Inflammatory macrophage treated with lipopolysaccharide for 1 hour (primary cell): Measurements from ENCODE around the gene LMTK2.

Experiments used
- DNase-seq, 2 donors: peaks; one replicate each; pipeline ENCODE4 v3.0.0-alpha.2; 2020 to 2022

The LMTK2 gene

DNA sequence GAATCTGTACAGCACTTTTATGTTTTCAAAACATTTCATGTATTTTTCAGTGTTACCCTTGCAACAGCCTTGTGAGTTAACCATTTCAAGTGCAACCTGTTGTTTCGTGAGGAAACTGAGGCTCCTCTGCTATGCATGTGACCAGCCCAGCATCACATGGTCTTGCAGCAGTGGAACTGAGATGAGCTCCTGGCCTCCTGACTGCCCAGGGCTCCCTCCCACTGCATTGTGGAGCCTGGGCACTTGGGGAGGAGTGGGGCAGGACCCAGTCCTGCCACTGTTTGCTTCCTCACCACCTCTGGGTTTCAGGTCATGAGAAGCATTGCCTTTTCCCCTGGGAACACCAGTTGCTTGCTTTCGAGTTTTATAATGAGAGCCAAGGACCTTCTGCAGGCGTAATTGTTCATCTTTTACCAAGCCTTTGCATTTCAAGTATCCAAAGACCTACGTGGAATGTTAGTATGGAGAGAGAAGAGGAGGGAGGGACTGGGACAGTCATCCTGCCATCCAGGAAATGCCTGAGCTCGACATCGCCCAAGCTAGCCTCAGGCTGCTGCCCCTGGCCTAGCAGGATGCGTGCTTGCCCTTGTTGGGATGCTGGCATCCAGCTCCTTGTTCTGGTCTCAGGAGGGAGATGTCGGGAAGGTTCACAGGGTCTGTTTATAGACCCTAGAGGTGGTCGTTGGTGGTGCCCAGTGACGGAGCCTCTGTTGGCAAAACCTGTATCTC lies 72.3 kb downstream of the LMTK2 start:
- no peak for DNase-seq

- no peak for DNase-seq
These were observed 74.1 kb downstream of the LMTK2 start for GRCh38 chr7:98180751-98181150.

- DNase-seq, result no peak
These were observed 78.4 kb downstream of the LMTK2 start for GRCh38 chr7:98185101-98185500.

DNA sequence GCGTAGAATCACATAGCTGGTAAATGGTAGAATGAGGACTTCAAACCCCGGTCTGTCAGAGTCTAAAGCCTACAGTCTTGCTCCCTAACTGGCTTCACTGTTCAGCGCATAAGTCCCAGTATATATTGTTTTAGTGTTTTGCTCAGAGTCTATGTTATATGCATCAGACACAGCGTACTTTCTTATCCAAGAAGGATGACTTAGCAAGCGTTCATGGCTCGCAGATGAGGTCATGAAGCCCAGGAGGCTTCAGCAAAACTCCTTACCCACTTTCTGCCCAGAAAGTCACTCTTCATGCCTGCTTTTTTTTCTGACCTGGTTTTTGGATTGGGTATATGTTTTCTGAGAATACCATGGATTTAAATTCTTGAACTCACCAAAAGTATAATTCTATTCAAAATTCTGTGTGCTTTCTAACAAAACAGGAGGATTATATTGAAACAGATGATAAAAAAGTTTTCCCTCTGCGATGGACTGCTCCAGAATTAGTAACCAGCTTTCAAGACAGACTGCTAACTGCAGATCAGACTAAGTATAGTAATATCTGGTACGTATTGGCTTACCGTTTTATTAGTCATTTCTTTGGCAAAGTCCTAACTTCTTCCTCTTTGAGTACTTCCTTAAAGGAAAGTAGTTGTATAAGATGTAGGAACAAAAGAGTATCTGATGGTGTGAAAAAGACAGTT lies 79.9 kb downstream of the LMTK2 start:
- peak; percentile 59 to 65 for DNase-seq

- no peak for DNase-seq
These were observed 80.5 kb downstream of the LMTK2 start for GRCh38 chr7:98187138-98187502.

DNA sequence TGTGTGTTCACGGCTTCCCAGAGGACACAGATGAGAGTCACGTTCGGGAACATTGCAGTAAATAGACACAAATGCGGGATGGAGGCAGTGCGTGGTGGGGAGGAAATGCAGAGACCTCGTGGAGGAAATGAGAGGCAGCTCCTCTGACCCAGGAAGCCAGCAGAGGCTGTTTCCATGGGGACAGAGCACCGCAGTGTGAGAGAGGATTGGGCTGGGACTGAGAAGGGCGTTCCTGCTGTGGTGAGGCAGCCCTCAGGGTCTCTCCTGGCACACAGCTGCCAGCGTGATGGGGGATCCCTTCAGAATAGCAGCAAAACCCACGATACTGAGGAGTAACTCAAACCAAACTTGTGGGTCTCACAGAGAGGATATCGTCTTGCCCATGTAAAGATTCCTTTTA lies 82.9 kb downstream of the LMTK2 start:
- no peak for DNase-seq

DNA sequence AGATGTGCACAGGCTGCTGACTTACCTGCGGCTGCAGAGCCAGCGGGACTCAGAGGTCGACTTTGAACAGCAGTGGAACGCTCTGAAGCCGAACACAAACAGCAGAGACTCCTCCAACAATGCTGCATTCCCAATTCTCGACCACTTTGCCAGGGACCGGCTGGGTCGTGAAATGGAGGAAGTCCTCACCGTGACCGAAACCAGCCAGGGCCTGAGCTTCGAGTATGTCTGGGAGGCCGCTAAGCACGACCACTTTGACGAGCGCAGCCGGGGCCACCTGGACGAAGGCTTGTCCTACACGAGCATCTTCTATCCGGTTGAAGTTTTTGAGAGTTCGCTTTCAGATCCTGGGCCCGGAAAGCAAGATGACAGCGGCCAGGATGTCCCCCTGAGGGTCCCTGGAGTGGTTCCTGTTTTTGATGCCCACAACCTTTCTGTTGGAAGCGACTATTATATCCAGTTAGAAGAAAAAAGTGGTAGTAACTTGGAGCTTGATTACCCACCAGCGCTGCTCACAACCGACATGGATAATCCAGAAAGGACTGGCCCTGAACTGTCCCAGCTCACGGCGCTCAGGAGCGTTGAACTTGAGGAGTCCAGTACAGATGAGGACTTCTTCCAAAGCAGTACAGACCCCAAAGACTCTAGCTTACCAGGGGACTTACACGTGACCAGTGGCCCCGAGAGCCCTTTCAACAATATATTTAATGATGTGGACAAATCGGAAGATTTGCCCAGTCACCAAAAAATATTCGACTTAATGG lies 85.2 kb downstream of the LMTK2 start:
- DNase-seq, result no peak

DNA sequence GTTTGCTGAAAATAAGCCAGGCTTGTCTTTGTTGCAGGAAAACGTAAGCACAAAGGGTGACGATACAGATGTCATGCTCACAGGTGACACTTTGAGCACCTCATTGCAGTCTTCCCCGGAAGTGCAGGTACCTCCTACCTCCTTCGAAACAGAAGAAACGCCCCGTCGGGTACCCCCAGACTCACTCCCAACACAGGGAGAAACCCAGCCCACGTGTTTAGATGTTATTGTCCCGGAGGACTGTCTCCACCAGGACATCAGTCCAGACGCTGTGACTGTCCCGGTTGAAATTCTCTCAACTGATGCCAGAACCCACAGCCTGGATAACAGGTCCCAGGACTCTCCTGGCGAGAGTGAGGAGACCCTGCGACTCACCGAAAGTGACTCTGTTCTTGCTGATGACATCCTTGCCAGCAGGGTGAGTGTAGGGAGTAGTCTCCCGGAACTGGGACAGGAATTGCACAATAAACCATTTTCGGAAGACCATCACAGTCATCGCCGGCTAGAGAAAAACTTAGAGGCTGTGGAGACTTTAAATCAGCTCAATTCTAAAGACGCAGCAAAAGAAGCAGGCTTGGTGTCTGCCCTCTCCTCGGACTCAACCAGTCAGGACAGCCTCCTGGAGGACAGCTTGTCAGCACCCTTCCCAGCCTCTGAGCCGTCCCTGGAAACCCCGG lies 86.3 kb downstream of the LMTK2 start:
- DNase-seq, result no peak

DNA sequence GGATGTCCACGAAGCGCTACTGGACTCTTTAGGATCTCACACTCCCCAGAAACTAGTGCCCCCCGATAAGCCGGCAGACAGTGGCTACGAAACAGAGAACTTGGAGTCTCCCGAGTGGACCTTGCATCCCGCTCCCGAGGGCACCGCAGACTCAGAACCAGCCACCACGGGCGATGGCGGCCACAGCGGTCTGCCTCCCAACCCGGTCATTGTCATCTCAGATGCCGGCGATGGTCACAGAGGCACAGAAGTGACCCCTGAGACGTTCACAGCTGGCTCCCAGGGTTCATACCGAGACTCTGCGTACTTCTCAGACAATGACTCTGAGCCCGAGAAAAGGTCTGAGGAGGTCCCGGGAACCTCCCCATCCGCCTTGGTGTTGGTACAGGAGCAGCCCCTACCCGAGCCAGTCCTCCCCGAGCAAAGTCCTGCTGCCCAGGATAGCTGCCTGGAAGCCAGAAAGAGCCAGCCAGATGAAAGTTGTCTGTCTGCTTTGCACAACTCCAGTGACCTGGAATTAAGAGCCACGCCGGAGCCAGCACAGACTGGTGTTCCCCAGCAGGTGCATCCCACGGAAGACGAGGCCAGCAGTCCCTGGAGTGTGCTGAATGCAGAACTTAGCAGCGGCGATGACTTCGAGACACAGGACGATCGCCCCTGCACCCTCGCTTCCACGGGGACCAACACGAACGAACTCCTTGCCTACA lies 87.0 kb downstream of the LMTK2 start:
- DNase-seq, result no peak

- DNase-seq, result no peak
These were observed 87.5 kb downstream of the LMTK2 start for GRCh38 chr7:98194186-98194585.

DNA sequence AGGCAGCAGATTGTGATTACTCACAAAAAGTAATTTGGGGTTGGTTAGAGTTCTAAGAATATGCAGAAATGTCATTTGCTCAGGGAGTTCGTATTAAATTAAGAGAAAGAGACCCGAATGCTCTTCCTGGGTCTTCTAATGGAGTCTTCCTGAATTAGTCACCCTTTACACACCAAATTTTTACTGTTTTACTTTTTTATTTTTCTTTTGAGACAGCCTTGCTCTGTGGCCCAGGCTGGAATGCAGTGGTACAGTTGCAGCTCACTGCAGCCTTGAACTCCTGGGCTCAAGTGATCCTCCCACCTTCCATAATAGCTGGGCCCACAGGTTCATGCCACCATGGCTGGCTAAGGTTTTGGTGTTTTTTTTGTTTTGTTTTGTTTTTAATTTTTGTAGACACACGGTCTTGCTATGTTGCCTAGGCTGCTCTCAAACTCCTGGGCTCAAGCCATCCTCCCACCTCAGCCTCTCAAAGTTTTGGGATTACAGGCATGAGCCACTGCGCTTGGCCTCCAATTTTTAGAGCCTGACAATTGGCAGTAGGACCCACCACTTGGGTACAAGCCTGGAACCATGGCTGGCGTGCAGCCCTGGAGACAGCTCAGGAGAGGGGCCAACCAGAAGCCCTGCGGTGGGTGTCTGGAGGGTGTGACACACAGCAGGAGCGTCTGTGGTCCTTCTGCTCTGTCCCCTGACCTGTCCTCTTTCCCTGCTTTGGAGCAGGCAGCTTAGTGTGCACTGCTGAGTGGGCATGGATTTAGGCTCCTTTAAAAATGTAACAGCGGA lies 88.2 kb downstream of the LMTK2 start:
- DNase-seq, result no peak

DNA sequence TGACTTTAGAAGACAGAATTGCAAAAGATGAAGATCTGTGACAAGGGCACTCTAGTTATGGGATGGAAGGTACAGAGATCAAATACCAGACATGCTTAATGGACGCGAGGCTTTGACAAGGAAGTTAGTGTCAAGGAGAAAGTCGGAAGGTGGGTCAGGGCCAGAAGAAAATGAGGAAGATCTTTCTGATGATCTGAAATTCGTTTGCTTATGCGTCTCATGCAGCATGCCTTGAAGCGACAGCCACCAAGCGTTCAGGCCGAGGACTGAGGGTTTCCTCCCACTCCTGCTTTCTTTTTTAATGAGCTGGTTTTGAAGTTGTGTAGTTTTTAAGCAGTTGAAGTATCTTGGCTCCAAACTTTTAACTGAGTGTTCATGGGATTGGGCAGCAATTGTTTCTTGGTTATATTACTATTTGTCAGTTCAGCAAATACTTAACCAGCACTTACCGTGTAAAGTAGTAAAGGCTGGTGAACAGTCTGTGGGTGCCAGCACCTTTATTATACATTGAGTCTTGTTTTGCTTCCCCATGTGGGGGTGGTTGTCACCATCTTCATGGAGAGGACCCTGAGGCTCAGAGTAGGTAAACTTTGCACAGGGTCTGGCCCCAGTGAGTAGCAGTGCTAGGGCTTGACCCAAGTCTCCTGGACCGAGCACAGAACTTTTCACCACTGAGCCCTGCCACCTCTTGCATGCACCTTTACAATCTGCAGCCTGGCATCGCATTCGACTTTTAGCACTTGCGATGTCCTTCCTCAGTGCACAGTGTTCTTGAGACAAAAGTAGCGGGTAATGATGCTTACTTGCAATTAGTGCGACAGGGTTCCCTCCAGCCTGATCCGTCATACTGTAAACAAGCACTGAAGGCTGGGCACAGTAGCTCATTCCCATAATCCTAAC lies 90.3 kb downstream of the LMTK2 start:
- no peak for DNase-seq

- no peak for DNase-seq
These were observed 92.5 kb downstream of the LMTK2 start for GRCh38 chr7:98199131-98199530.

GRCh38 chr7:98200364-98200763 lies 93.7 kb downstream of the LMTK2 start:
- no peak for DNase-seq

DNA sequence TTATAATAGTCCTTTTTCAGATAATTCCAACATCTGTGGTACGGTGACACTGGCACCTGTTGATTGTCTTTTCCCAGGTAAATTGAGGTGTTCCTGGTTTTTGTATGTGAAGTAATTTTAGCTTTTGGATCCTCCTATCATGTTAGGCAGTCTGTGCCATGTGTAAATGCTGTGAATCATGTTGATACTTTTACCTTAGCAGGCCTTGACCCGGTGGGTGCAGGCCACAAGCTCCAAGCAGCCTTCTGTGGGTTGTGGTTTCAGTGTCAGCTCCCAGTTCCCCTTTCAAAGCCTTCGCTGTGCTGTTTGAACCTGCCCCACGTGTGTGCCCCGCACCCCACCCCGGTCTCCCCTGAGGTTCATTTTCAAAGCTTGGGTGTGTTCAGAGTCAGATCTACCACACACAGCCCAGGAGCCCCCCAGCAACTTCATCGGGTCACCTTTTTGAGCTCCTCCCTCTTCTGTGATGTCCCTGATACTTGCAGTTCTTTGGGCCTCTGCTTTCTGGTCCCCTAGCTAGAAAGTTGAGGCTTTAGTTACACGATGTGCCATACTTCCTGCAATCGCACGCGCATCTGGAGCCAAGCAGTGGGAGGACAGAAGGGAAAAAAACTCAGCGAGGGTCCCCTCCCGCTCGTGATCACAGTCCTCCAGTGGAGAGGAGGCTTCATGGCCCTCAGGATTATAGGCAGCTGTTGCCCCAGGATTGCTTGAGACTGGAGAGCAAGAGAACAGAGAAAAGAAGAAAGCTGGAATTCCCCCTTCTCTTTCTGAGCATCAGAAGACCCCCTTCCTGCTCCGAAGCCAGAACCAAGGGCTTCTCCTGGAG lies 95.9 kb downstream of the LMTK2 start:
- DNase-seq, result peak; percentile 2 to 18

GRCh38 chr7:98203261-98203963 lies 96.8 kb downstream of the LMTK2 start:
- DNase-seq, result no peak

DNA sequence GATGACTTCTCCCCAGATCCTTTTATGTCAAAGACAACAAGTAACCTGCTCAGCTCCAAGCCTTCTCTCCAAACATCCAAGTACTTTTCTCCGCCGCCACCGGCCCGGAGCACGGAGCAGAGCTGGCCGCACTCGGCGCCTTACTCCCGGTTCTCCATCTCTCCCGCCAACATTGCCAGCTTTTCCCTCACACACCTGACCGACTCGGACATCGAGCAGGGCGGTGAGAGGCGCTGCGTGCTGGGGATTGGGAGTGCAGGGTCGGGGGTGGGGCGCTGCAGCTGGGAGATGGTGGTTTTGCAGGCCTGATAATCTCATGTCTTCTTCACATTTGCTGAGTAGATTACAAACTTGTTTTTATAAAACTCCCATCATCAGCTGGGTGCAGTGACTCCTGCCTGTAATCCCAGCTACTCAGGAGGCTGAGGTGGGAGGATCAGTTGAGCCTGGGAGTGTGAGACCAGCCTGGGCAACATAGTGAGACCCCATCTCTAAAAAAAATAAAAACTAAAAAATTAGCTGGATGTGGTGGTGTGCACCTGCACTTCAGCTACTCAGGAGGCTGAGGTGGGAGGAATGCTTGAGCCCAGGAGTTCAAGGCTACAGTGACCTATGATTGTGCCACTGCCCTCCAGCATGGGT lies 97.4 kb downstream of the LMTK2 start:
- no peak for DNase-seq

- no peak for DNase-seq
These were observed 98.0 kb downstream of the LMTK2 start for GRCh38 chr7:98204670-98205069.
